ENCODE data around the gene PPFIA4.

Gene PPFIA4

GRCh38 chr1:203104789-203105390 is 78.6 kb downstream of the PPFIA4 start:
- no peak for DNase-seq

- no peak for DNase-seq
Measured at GRCh38 chr1:203112475-203112874, 86.2 kb downstream of the PPFIA4 start.

GRCh38 chr1:203113308-203113707 is 87.0 kb downstream of the PPFIA4 start:
- DNase-seq: no peak

GRCh38 chr1:203114202-203114601 is 87.9 kb downstream of the PPFIA4 start:
- DNase-seq: no peak

GRCh38 chr1:203116091-203116820 is 90.0 kb downstream of the PPFIA4 start:
- no peak for DNase-seq

- DNase-seq: peak; percentile 67
Measured at GRCh38 chr1:203117611-203118575, 91.6 kb downstream of the PPFIA4 start.

- DNase-seq: no peak
Measured at GRCh38 chr1:203120325-203121153, 94.2 kb downstream of the PPFIA4 start.

- DNase-seq: no peak
Measured at GRCh38 chr1:203121186-203122015, 95.1 kb downstream of the PPFIA4 start.

- DNase-seq: no peak
Measured at GRCh38 chr1:203122159-203122558, 95.9 kb downstream of the PPFIA4 start.

GRCh38 chr1:203124011-203124410 is 97.7 kb downstream of the PPFIA4 start:
- no peak for DNase-seq

GRCh38 chr1:203124546-203125317 is 98.4 kb downstream of the PPFIA4 start:
- DNase-seq: no peak

GRCh38 chr1:203126151-203126865 is 100.0 kb downstream of the PPFIA4 start:
- no peak for DNase-seq

GRCh38 chr1:203126866-203127665 is 100.8 kb downstream of the PPFIA4 start:
- DNase-seq: no peak

GRCh38 chr1:203127666-203128430 is 101.6 kb downstream of the PPFIA4 start, which contains the start of gene ADORA1:
Gene ADORA1, plus strand, starts transcription at chr1:203127726. Its CDS starts 1,116 bp downstream, at chr1:203128842.
- peak; percentile 16 for DNase-seq

- no peak for DNase-seq
Measured at GRCh38 chr1:203128431-203128715, 102.1 kb downstream of the PPFIA4 start.
